ENCODE measurements around the gene XAB2.

Gene XAB2

GRCh38 chr19:7611541-7612279 lies 17.6 kb downstream of the XAB2 start:
- H3K9me3 ChIP-seq (ENCODE audit: control insufficient read depth, insufficient read depth, low read depth, low read length) = no peaks in the 10 kb centered on the region
- POLR2A ChIA-PET = no interaction called here
- no peaks in the 10 kb centered on the region for H3K4me1 ChIP-seq (ENCODE audit: control insufficient read depth, insufficient read depth, low read length)
- peaks cover 8 to 49% of the 10 kb centered on the region in 2 experiments; a peak in 2 of 3 replicates for H3K36me3 ChIP-seq (ENCODE audit: control insufficient read depth in 2 of 2, insufficient read depth in 1 of 2, low read length in 2 of 2)
- CTCF ChIA-PET = no interaction called here
- TF ChIP-seq, protein P1, sequence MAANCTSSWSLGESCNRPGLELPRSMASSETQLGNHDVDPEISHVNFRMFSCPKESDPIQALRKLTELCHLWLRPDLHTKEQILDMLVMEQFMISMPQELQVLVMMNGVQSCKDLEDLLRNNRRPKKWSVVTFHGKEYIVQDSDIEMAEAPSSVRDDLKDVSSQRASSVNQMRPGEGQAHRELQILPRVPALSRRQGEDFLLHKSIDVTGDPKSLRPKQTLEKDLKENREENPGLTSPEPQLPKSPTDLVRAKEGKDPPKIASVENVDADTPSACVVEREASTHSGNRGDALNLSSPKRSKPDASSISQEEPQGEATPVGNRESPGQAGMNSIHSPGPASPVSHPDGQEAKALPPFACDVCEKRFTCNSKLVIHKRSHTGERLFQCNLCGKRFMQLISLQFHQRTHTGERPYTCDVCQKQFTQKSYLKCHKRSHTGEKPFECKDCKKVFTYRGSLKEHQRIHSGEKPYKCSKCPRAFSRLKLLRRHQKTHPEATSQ (tag by site-specific recombination; IDR thresholded peaks at IDR 0.05) = no peak
- TF ChIP-seq PRDM4 (tag by site-specific recombination; IDR thresholded peaks at IDR 0.05) = peak; percentile 99
- TF ChIP-seq, protein P2, sequence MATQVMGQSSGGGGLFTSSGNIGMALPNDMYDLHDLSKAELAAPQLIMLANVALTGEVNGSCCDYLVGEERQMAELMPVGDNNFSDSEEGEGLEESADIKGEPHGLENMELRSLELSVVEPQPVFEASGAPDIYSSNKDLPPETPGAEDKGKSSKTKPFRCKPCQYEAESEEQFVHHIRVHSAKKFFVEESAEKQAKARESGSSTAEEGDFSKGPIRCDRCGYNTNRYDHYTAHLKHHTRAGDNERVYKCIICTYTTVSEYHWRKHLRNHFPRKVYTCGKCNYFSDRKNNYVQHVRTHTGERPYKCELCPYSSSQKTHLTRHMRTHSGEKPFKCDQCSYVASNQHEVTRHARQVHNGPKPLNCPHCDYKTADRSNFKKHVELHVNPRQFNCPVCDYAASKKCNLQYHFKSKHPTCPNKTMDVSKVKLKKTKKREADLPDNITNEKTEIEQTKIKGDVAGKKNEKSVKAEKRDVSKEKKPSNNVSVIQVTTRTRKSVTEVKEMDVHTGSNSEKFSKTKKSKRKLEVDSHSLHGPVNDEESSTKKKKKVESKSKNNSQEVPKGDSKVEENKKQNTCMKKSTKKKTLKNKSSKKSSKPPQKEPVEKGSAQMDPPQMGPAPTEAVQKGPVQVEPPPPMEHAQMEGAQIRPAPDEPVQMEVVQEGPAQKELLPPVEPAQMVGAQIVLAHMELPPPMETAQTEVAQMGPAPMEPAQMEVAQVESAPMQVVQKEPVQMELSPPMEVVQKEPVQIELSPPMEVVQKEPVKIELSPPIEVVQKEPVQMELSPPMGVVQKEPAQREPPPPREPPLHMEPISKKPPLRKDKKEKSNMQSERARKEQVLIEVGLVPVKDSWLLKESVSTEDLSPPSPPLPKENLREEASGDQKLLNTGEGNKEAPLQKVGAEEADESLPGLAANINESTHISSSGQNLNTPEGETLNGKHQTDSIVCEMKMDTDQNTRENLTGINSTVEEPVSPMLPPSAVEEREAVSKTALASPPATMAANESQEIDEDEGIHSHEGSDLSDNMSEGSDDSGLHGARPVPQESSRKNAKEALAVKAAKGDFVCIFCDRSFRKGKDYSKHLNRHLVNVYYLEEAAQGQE (tag by site-specific recombination; IDR thresholded peaks at IDR 0.05) = peak; percentile 93
- H3K4me3 ChIP-seq (ENCODE audit: low read depth, low read length) = no peak overlapping the region
- H3K27ac ChIP-seq (ENCODE audit: extremely low read depth, low read depth, low read length) = no peak overlapping the region

DNA sequence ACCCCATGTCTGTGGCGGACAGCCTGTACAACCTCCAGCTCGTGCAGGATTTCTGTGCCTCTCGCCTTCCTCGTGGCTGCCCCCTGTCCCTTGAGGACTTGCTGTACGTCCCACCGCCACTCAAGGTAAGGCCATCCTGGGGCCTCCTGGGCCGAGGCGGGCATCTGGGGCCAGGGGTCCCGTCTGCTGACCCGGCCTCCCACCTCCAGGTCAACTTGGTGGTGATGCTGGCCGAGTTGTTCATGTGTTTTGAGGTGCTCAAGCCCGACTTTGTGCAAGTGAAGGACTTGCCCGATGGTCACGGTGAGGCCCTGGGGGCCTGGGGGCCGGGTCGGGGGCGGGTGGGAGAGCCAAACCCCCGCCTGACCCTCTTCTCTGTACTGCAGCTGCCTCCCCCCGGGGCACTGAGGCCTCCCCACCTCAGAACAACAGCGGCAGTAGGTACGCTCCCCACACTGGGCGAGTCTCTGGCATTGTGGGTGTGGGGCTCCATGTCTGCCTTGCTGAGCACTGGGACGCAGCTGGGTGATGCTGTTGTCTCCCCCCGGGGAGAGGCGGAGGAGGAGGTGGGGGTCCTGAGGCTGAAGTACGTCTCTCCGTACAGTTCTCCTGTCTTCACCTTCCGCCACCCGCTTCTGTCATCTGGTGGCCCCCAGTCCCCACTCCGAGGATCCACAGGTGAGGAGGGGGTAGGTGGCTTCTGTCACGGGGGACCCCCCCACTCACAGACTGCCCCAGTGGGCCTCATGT lies 18.7 kb downstream of the XAB2 start:
- Histone ChIP-seq H3K4me1 (ENCODE audit: control insufficient read depth, insufficient read depth, low read length) (no peaks in the 10 kb centered on the region), H3K36me3 (ENCODE audit: control insufficient read depth in 2 of 2, insufficient read depth in 1 of 2, low read length in 2 of 2) (peaks cover 8 to 46% of the 10 kb centered on the region in 2 experiments; a peak in 2 of 3 replicates), H3K27ac (ENCODE audit: extremely low read depth, low read depth, low read length) (no peak overlapping the region), H3K4me3 (ENCODE audit: low read depth, low read length) (no peak overlapping the region), H3K9me3 (ENCODE audit: control insufficient read depth, insufficient read depth, low read depth, low read length) (no peaks in the 10 kb centered on the region)
- ChIA-PET POLR2A (no interaction called here), CTCF (no interaction called here)
- TF ChIP-seq ZNF514 (tag by site-specific recombination; IDR thresholded peaks at IDR 0.05) (no peak), SCRT2 (tag by site-specific recombination; IDR thresholded peaks at IDR 0.05) (peak; percentile 22; the same call in 1 of the 2 replicates)

DNA sequence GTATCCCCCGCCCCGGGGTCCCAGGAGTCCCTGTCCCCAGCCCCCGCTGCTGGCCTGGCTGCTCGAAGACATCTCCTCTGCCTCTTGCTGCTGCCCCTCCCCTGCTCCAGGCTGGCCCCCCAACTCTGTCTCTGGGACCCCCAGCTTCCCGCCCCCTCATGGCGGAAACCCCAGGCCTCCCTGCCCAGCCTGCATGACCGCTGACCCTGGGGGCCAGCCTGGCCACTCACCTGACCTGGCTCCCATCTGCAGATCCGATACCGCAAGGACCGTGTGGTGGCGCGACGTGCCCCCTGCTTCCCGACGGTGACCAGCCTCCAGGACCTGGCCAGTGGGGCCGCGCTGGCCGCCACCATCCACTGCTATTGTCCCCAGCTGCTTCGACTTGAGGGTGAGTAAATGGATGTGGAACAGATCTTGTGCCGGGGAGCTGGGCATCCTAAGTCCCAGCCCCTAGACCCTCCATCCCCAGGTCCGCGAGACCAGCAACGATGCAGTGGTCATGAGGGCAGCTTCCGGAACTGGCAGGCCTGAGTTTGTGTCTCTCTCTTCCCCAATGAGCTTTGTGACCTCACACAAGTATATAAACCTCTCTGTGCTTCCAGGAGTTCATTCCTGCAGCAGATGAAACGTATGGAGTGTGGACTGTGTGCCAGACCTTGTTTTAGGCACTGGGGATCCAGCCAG lies 21.3 kb downstream of the XAB2 start:
- CTCF ChIA-PET = no interaction called here
- H3K4me3 ChIP-seq (ENCODE audit: low read depth, low read length) = no peak overlapping the region
- H3K36me3 ChIP-seq (ENCODE audit: control insufficient read depth in 2 of 2, insufficient read depth in 1 of 2, low read length in 2 of 2) = peaks cover 8 to 42% of the 10 kb centered on the region in 2 experiments; a peak in 2 of 3 replicates
- H3K4me1 ChIP-seq (ENCODE audit: control insufficient read depth, insufficient read depth, low read length) = no peaks in the 10 kb centered on the region
- TF ChIP-seq ZNF501 (tag by site-specific recombination; IDR thresholded peaks at IDR 0.05) (no peak), ZNF768 (tag by site-specific recombination; IDR thresholded peaks at IDR 0.05) (0 out of 2 replicates have a peak, but pooled peaks have one; percentile 29)
- POLR2A ChIA-PET = no interaction called here
- no peaks in the 10 kb centered on the region for H3K9me3 ChIP-seq (ENCODE audit: control insufficient read depth, insufficient read depth, low read depth, low read length)
- H3K27ac ChIP-seq (ENCODE audit: extremely low read depth, low read depth, low read length) = no peak overlapping the region

All from HEK293 (cell line).